B cell (primary cell): ENCODE results near the gene BPIFA1. TPM values are rescaled to one million over a fixed set of nuclear protein-coding genes. Genes with fewer than 3 reads are reported as not detected.

Experiments used
- ATAC-seq: fragments of 200-7000 bp; cut with Tn5 transposase; one replicate; pipeline ENCODE4 v1.10.0; 2021; ENCODE audit warnings: low read depth, mild to moderate bottlenecking, moderate number of reproducible peaks, moderate library complexity
- CTCF ChIA-PET: fragments of 350-600 bp; sonication (Branson Sonifier 250); formaldehyde crosslinking; loops from one replicate; lab custom pipeline; 2021; ENCODE audit warnings: antibody characterized with exemption, inconsistent platforms; lab: Charles Lee
- POLR2A ChIA-PET: fragments of 350-600 bp; sonication (Branson Sonifier 250); formaldehyde crosslinking; loops from one replicate; lab custom pipeline; 2021; ENCODE audit warnings: antibody characterized with exemption; lab: Charles Lee
- DNase-seq: peaks from one replicate; pipeline ENCODE4 v3.0.0; 2013
- H2AFZ ChIP-seq: 2 replicates; pipeline ENCODE4 v1.6.1; 2012; ENCODE audit warnings: mild to moderate bottlenecking, low read depth, low read length; ENCODE audit not compliant: insufficient read depth, poor library complexity, severe bottlenecking
- H3K27ac ChIP-seq, 2 donors: 1 replicate in 1 of 2; 2 replicates in 1 of 2; pipeline ENCODE4 v1.5.1; 2012 to 2013; ENCODE audit warnings: low read length in 2 of 2, mild to moderate bottlenecking in 2 of 2, moderate library complexity in 1 of 2
- H3K27me3 ChIP-seq, 4 experiments: fragments of 200-600 bp in 1 of 4; sonication (generic) in 1 of 4; replicated peaks in 1 of 4; 1 replicate in 2 of 4; 2 replicates in 2 of 4; pipeline versions ENCODE4 v1.6.1 to v1.7.0; 2013 to 2016; ENCODE audit warnings: low read length in 3 of 4, mild to moderate bottlenecking in 2 of 4, mixed read lengths in 1 of 4, moderate library complexity in 1 of 4; ENCODE audit not compliant: insufficient read depth in 4 of 4, control insufficient read depth in 3 of 4; ENCODE audit errors: control extremely low read depth in 1 of 4
- H3K36me3 ChIP-seq, 2 experiments: replicated peaks in 1 of 2; 1 replicate in 1 of 2; 2 replicates in 1 of 2; pipeline versions ENCODE4 v1.6.1 to v1.7.1; 2013; ENCODE audit warnings: low read length in 1 of 2; ENCODE audit not compliant: insufficient read depth in 2 of 2, control insufficient read depth in 1 of 2; ENCODE audit errors: control extremely low read depth in 1 of 2, extremely low read depth in 1 of 2
- H3K4me1 ChIP-seq, 2 donors: fragments of 200-600 bp in 1 of 2; sonication (generic) in 1 of 2; 1 replicate in 1 of 2; 2 replicates in 1 of 2; pipeline versions ENCODE4 v1.5.1 to v1.6.1; 2013 to 2017; ENCODE audit warnings: low read length in 2 of 2; ENCODE audit not compliant: control insufficient read depth in 2 of 2, insufficient read depth in 2 of 2
- H3K4me2 ChIP-seq: replicated peaks from 2 replicates; pipeline ENCODE3; 2012; ENCODE audit warnings: mild to moderate bottlenecking, low read depth, low read length; ENCODE audit not compliant: poor library complexity, severe bottlenecking
- H3K4me3 ChIP-seq, 5 experiments: fragments of 200-600 bp in 1 of 5; sonication (generic) in 1 of 5; 1 replicate in 3 of 5; 2 replicates in 2 of 5; pipeline versions ENCODE4 v1.5.1 to v1.7.0; 2011 to 2016; ENCODE audit warnings: low read length in 4 of 5, mild to moderate bottlenecking in 4 of 5, low read depth in 2 of 5, control low read depth in 1 of 5, moderate library complexity in 1 of 5; ENCODE audit not compliant: insufficient read depth in 1 of 5; ENCODE audit errors: control extremely low read depth in 1 of 5, extremely low read depth in 1 of 5
- H3K79me2 ChIP-seq: fragments of 200-600 bp; sonication (generic); one replicate; pipeline ENCODE4 v1.6.0; 2016; ENCODE audit warnings: low read length; ENCODE audit not compliant: control insufficient read depth, insufficient read depth
- H3K9ac ChIP-seq: fragments of 200-600 bp; sonication (generic); 2 replicates; pipeline ENCODE4 v1.6.1; 2017; ENCODE audit warnings: mild to moderate bottlenecking, low read length, moderate library complexity
- H3K9me3 ChIP-seq, 3 donors: one replicate each; pipeline versions ENCODE4 v1.6.1 to v1.7.1; 2013; ENCODE audit warnings: low read length in 2 of 3; ENCODE audit not compliant: control insufficient read depth in 2 of 3, insufficient read depth in 1 of 3; ENCODE audit errors: control extremely low read depth in 1 of 3
- H4K20me1 ChIP-seq: 2 replicates; pipeline ENCODE4 v1.6.0; 2012; ENCODE audit warnings: mild to moderate bottlenecking, low read length; ENCODE audit not compliant: insufficient read depth, control insufficient read depth, poor library complexity, severe bottlenecking
- H3K27ac Mint-ChIP-seq: one replicate; pipeline ENCODE4 v1.8.0; 2021; ENCODE audit warnings: mixed read lengths
- H3K27me3 Mint-ChIP-seq: one replicate; pipeline ENCODE4 v1.8.0; 2021; ENCODE audit warnings: mixed read lengths
- H3K4me1 Mint-ChIP-seq: one replicate; pipeline ENCODE4 v1.8.0; 2021; ENCODE audit warnings: mixed read lengths
- H3K4me3 Mint-ChIP-seq: one replicate; pipeline ENCODE4 v1.8.0; 2021; ENCODE audit warnings: mixed read lengths
- H3K9me3 Mint-ChIP-seq: one replicate; pipeline ENCODE4 v1.8.0; 2022; ENCODE audit warnings: mixed read lengths; ENCODE audit not compliant: insufficient read depth
- CTCF ChIP-seq: fragments of 200-600 bp; IDR thresholded peaks from one replicate; pipeline ENCODE4 v1.8.0; 2022; ENCODE audit warnings: antibody characterized with exemption, mild to moderate bottlenecking
- EZH2 ChIP-seq: IDR thresholded peaks from 2 replicates; pipeline ENCODE4 v1.6.1; 2012; ENCODE audit warnings: borderline replicate concordance, low read depth, mild to moderate bottlenecking, moderate library complexity, low read length; ENCODE audit not compliant: insufficient read depth, poor library complexity, severe bottlenecking
- WGBS: methylation state at CpG from one replicate; pipeline ENCODE4 v1.1.5; 2013; ENCODE audit warnings: missing lambda C conversion rate; ENCODE audit not compliant: insufficient coverage; 5-methylcytosine and 5-hydroxymethylcytosine counted together
- intact Hi-C: fragments of 100-400 bp; cut with micrococcal nuclease; formaldehyde crosslinking; loops from one replicate; pipeline ENCODE4 v1.10.0; 2022
- polyA plus RNA-seq: library from polyadenylated mRNA; depleted of rRNA; stranded (reverse); fragments of >200 nt; gene quantifications from 2 replicates; pipeline ENCODE4 v1.2.3, GENCODE V29; 2012
- total RNA-seq, 2 donors: library from RNA; stranded (reverse); fragments of 120-200 nt in 1 of 2; gene quantifications; 1 replicate in 1 of 2; 2 replicates in 1 of 2; pipeline versions ENCODE4 v1.2.3 to v1.2.4, GENCODE V29; 2013 to 2022

Gene BPIFA1
- total and polyA plus RNA-seq, 2 donors (not counting 1 experiment from before 2014, with no cell fraction given) = not detected

DNA sequence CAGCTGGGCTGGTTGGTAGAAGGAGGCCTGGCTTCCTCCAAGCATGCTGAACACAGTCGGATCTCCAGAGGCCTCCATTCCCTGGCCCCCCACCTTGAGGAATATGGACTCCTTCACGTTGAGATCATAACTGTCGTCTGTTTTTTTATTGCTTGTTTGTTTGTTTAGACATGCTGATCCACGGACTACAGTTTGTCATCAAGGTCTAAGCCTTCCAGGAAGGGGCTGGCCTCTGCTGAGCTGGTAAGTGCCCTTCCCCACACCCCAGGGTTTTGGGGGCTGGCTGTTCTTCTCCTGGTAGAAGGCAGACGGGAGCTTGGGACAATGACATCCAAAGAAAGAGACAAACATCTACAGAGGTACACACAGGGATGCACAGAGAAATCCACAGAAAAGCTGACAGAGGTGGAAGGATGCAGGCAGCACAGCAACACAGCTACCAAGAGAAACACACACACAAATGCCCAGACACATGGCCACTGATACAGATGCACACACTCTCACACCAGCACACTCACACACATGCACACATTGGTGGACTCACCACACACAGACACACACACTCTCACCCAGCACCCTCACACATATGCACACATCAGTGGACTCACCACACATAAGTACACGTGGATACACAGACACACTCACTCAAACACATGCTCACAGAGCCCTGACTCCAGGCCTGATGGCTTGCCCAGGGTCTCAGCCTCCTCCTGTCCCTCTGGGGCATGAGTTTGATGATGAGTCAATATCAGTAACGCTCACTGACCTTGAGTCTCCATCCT, 6.7 kb downstream of the BPIFA1 start:
- no peaks in the 10 kb centered on the region for H3K4me1 Mint-ChIP-seq

More for the DNA sequence above, 6.7 kb downstream of the BPIFA1 start:
- H3K27ac ChIP-seq = no peak overlapping the region
- H3K9me3 ChIP-seq = no peaks in the 10 kb centered on the region
- TF ChIP-seq CTCF = no peak
- TF ChIP-seq EZH2 = no peak
- H3K79me2 ChIP-seq = no peaks in the 10 kb centered on the region
- Mint-ChIP-seq H3K27ac (no peak overlapping the region), H3K9me3 (no peaks in the 10 kb centered on the region), H3K27me3 (peaks cover 33% of the 10 kb centered on the region), H3K4me3 (no peak overlapping the region)
- peaks cover 0 to 3% (median 0%) of the 10 kb centered on the region in 4 experiments for H3K27me3 ChIP-seq
- H3K9ac ChIP-seq = no peak overlapping the region
- no peak overlapping the region for H3K4me2 ChIP-seq
- H4K20me1 ChIP-seq = no peaks in the 10 kb centered on the region
- H3K4me1 ChIP-seq = no peaks in the 10 kb centered on the region
- DNase-seq (no peak), ATAC-seq (no peak)
- POLR2A ChIA-PET = no interaction called here
- H3K36me3 ChIP-seq = no peaks in the 10 kb centered on the region
- no peak overlapping the region for H3K4me3 ChIP-seq
- CTCF ChIA-PET = no interaction called here
- intact Hi-C loops = no loop called here
- WGBS = 89% methylated on average over 3 of the region's 7 CpGs
- no peak overlapping the region for H2AFZ ChIP-seq
